Ovary (tissue), 9 donors: ENCODE measurements around the gene ZMIZ1. TPM values are rescaled to one million over a fixed set of nuclear protein-coding genes. Genes with fewer than 3 reads are reported as not detected.
A peak's percentile ranks its signal among the peaks of the same experiment; 100 is the strongest.

Source experiments
- DNase-seq, 5 donors: peaks; one replicate each; pipeline ENCODE4 v3.0.0-alpha.2; 2019 to 2020
- H3K27ac ChIP-seq, 2 donors: fragments of 200-600 bp; one replicate each; pipeline versions ENCODE4 v1.5.1 to v1.8.0; 2019 to 2022
- H3K27me3 ChIP-seq: fragments of 200-600 bp; one replicate; pipeline ENCODE4 v1.8.0; 2022
- H3K36me3 ChIP-seq: fragments of 200-600 bp; sonication (generic); one replicate; pipeline ENCODE4 v1.5.1; 2019
- H3K4me1 ChIP-seq: one replicate; pipeline ENCODE4 v1.8.1; 2013; ENCODE audit warnings: mild to moderate bottlenecking, moderate library complexity; ENCODE audit not compliant: insufficient read depth
- H3K4me3 ChIP-seq: fragments of 200-600 bp; sonication (generic); one replicate; pipeline ENCODE4 v1.5.1; 2017
- H3K9me3 ChIP-seq, 2 donors: fragments of 200-600 bp in 1 of 2; sonication (generic) in 1 of 2; one replicate each; pipeline versions ENCODE4 v1.5.1 to v1.8.1; 2013 to 2019; ENCODE audit warnings: mild to moderate bottlenecking in 1 of 2, moderate library complexity in 1 of 2
- EP300 ChIP-seq: sonication (generic); formaldehyde crosslinking; IDR thresholded peaks from one replicate; pipeline ENCODE4 v1.6.1; 2017; ENCODE audit warnings: antibody characterized with exemption
- POLR2A ChIP-seq: fragments of 450-650 bp; IDR thresholded peaks from one replicate; pipeline ENCODE4 v1.6.1; 2017; ENCODE audit warnings: antibody characterized with exemption, mild to moderate bottlenecking, moderate library complexity
- WGBS, 3 donors: extraction: QIAGEN DNeasy Blood & Tissue Kit in 1 of 3; methylation state at CpG; one replicate each; pipeline versions ENCODE4 v1.1.5 to v1.1.7; 2013 to 2017; 5-methylcytosine and 5-hydroxymethylcytosine counted together
- intact Hi-C, 4 donors: fragments of 100-400 bp; cut with DNase I; formaldehyde crosslinking; loops; one replicate each; pipeline versions ENCODE4 v1.11.0 to v1.15.1; 2022 to 2023
- polyA plus RNA-seq, 2 donors: library from polyadenylated mRNA; stranded (reverse); fragments of 200-250 nt in 1 of 2; fragments of 350-450 nt in 1 of 2; fragmentation: Illumina TruSeq in 1 of 2; extraction: RNeasy Lipid Tissue Mini Kit (QIAGEN cat#74804) in 1 of 2; gene quantifications; one replicate each; pipeline ENCODE4 v1.2.3, GENCODE V29; 2013 to 2014
- total RNA-seq, 7 donors: library from RNA; depleted of rRNA in 2 of 7; stranded (reverse); fragments of >200 nt in 2 of 7; fragmentation: NEBNext Ultra II Directional in 3 of 7; extraction: Animal tissue kit (Norgen Biotek cat#: 25700) in 3 of 7; gene quantifications; one replicate each; pipeline versions ENCODE4 v1.1.0 to v1.2.4, GENCODE V29; 2016 to 2023
- TF ChIP-seq, protein P1 (sequence below), 3 donors: fragments of 450-650 bp in 2 of 3; fragments of 200-600 bp in 1 of 3; IDR thresholded peaks; one replicate each; pipeline versions ENCODE4 v1.5.1 to v1.8.0; 2016 to 2022; ENCODE audit warnings: antibody characterized with exemption in 3 of 3, mild to moderate bottlenecking in 1 of 3
- donor health status: DM: no; HTN: no; CAD: no; lungs with moderate emphysema.
- donor health status: DM: no; HTN: no; CAD: no.
- donor health status: Bipolar disorder and iron deficiency.
- donor health status: DM: yes; HTN: yes; CAD: no.
- donor health status: DM: no; HTN: no; CAD: no.
- donor health status: DM: yes; HTN: yes; CAD: no.

ZMIZ1 gene
- total and polyA plus RNA-seq, 9 donors: 30.3 to 117 (median 69.1) TPM

GRCh38 chr10:79038104-79038840, 30.5 kb upstream of the ZMIZ1 start:
- WGBS, 3 donors: 53 to 82% (median 72%) methylated on average over 1 of the region's 1 CpG
- H3K4me1 ChIP-seq: no peaks in the 10 kb centered on the region
- H3K4me3 ChIP-seq: no peak overlapping the region
- TF ChIP-seq POLR2A: no peak
- TF ChIP-seq, protein P1, sequence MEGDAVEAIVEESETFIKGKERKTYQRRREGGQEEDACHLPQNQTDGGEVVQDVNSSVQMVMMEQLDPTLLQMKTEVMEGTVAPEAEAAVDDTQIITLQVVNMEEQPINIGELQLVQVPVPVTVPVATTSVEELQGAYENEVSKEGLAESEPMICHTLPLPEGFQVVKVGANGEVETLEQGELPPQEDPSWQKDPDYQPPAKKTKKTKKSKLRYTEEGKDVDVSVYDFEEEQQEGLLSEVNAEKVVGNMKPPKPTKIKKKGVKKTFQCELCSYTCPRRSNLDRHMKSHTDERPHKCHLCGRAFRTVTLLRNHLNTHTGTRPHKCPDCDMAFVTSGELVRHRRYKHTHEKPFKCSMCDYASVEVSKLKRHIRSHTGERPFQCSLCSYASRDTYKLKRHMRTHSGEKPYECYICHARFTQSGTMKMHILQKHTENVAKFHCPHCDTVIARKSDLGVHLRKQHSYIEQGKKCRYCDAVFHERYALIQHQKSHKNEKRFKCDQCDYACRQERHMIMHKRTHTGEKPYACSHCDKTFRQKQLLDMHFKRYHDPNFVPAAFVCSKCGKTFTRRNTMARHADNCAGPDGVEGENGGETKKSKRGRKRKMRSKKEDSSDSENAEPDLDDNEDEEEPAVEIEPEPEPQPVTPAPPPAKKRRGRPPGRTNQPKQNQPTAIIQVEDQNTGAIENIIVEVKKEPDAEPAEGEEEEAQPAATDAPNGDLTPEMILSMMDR (IDR thresholded peaks at IDR 0.05): no peak
- no peak for TF ChIP-seq EP300
- H3K9me3 ChIP-seq: no peaks in the 10 kb centered on the region
- H3K36me3 ChIP-seq: no peaks in the 10 kb centered on the region
- no peak for DNase-seq
- H3K27me3 ChIP-seq: no peaks in the 10 kb centered on the region
- H3K27ac ChIP-seq: no peak overlapping the region
- intact Hi-C loops: no loop called here

- Histone ChIP-seq H3K4me1 (no peaks in the 10 kb centered on the region), H3K27ac (no peak overlapping the region), H3K4me3 (no peak overlapping the region), H3K9me3 (no peaks in the 10 kb centered on the region), H3K36me3 (no peaks in the 10 kb centered on the region), H3K27me3 (no peaks in the 10 kb centered on the region)
- TF ChIP-seq, protein P1 (IDR thresholded peaks at IDR 0.05): no peak
- TF ChIP-seq EP300 (no peak), POLR2A (no peak)
- WGBS, 3 donors: 27 to 54% (median 36%) methylated on average over 5 of the region's 5 CpGs
- intact Hi-C loops: no loop called here
- peak in 3 of 5 donors; percentile 6 to 16 (median 13) for DNase-seq
These were observed 29.9 kb upstream of the ZMIZ1 start for GRCh38 chr10:79038841-79039201.

DNA sequence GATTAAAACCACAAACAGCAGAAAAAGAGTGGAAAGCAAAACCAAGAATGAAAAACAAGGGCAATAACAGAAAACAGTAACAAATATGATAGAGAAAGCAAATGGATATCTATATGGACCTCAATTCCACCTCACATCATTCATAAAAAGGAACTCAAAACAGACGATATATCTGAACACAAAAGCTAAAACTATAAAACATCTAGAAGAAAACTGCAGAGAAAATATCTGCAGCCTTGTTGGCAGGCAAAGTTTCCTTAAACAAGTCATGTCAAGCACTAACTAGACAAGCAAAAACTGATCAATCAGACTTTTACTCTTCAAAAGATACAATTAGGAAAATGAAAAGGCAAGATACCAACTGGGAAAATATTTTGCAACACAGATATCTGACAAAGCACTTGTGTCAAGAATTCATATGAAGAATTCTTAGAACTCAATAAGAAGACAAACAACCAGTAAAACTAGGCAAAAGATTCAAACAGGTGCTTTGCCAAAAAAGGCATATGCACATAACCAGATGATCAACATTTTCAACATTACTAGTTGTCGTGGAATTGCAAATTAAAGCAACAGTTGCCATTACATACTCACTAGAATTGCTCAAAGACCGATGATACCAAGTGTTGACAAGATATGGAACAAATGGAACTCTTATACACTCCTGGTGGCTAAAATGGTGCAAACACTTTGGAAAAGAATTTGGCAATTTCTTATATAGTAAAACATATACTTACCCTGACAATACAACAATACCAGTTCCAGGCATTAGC, 25.9 kb upstream of the ZMIZ1 start:
- 71 to 94% (median 93%) methylated on average over 3 of the region's 3 CpGs for WGBS, 3 donors
- DNase-seq: no peak
- Histone ChIP-seq H3K4me3 (no peak overlapping the region), H3K27me3 (no peaks in the 10 kb centered on the region), H3K27ac (no peak overlapping the region), H3K9me3 (no peaks in the 10 kb centered on the region), H3K36me3 (no peaks in the 10 kb centered on the region), H3K4me1 (no peaks in the 10 kb centered on the region)
- no peak for TF ChIP-seq POLR2A
- TF ChIP-seq, protein P1 (IDR thresholded peaks at IDR 0.05): no peak
- no peak for TF ChIP-seq EP300
- intact Hi-C loops: no loop called here

DNA sequence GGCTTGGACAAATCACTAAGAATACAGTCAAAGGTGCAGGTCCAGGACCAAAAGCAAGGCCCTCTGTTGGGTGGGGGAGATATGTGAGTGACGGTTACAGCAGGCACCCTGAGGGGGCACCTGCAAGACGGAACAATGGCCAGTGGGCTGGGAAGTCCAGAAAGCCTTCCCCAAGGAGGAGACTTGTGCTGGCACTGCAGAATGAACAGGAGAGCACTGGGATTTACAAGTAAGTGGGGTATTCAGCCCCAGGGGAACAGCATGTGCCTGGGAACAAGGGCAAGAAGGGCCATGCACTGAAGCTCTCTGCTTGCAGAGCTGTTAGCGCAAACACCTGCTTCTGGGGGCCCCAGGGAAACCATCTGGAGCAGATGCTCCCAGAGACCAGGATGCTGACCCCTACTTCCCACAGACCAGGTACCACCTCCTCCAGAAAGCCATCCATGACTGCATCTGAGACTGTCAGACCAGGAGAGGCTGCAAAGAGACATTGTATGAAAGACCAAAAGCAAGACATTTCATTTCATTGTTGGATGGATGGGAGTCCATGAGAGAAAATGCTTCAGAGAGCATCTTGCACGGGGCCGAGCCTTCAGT, 24.6 kb upstream of the ZMIZ1 start:
- Histone ChIP-seq H3K4me1 (no peaks in the 10 kb centered on the region), H3K27me3 (no peaks in the 10 kb centered on the region), H3K4me3 (no peak overlapping the region), H3K36me3 (no peaks in the 10 kb centered on the region), H3K27ac (no peak overlapping the region), H3K9me3 (no peaks in the 10 kb centered on the region)
- intact Hi-C loops: no loop called here
- no peak for TF ChIP-seq POLR2A
- TF ChIP-seq, protein P1 (IDR thresholded peaks at IDR 0.05): no peak
- TF ChIP-seq EP300: no peak
- 97 to 99% (median 99%) methylated on average over 5 of the region's 5 CpGs for WGBS, 3 donors
- peak in 1 of 5 donors; percentile 3 for DNase-seq
